ENCODE data around the gene EMX1.

EMX1 gene

GRCh38 chr2:72919414-72920317 is 2.3 kb downstream of the EMX1 start:
- DNase-seq (ENCODE audit: low read depth, low spot score) = no peak
- in situ Hi-C loops (cut with HindIII; ENCODE audit: low sequenced_read_pairs) = no loop called here
- no peak overlapping the region for H3K4me3 ChIP-seq (ENCODE audit: low read depth, low read length)
- TF ChIP-seq CTCF (IDR thresholded peaks at IDR 0.05; ENCODE audit: low read depth, low read length) = no peak

GRCh38 chr2:72920318-72921087 is 3.2 kb downstream of the EMX1 start:
- H3K4me3 ChIP-seq (ENCODE audit: low read depth, low read length) = no peak overlapping the region
- TF ChIP-seq CTCF (IDR thresholded peaks at IDR 0.05; ENCODE audit: low read depth, low read length) = no peak
- peak; percentile 31 for DNase-seq (ENCODE audit: low read depth, low spot score)
- in situ Hi-C loops (cut with HindIII; ENCODE audit: low sequenced_read_pairs) = no loop called here

- DNase-seq (ENCODE audit: low read depth, low spot score) = no peak
- TF ChIP-seq CTCF (IDR thresholded peaks at IDR 0.05; ENCODE audit: low read depth, low read length) = no peak
- H3K4me3 ChIP-seq (ENCODE audit: low read depth, low read length) = no peak overlapping the region
- in situ Hi-C loops (cut with HindIII; ENCODE audit: low sequenced_read_pairs) = no loop called here
Observed at GRCh38 chr2:72921088-72921851, 4.0 kb downstream of the EMX1 start.

GRCh38 chr2:72921853-72922252 is 4.5 kb downstream of the EMX1 start:
- in situ Hi-C loops (cut with HindIII; ENCODE audit: low sequenced_read_pairs) = no loop called here
- TF ChIP-seq CTCF (IDR thresholded peaks at IDR 0.05; ENCODE audit: low read depth, low read length) = no peak

GRCh38 chr2:72923833-72924352 is 6.6 kb downstream of the EMX1 start:
- TF ChIP-seq CTCF (IDR thresholded peaks at IDR 0.05; ENCODE audit: low read depth, low read length) = no peak
- no peak overlapping the region for H3K4me3 ChIP-seq (ENCODE audit: low read depth, low read length)
- in situ Hi-C loops (cut with HindIII; ENCODE audit: low sequenced_read_pairs) = no loop called here
- DNase-seq (ENCODE audit: low read depth, low spot score) = no peak

More at GRCh38 chr2:72921853-72922252, 4.5 kb downstream of the EMX1 start:
- DNase-seq (ENCODE audit: low read depth, low spot score) = no peak
- no peak overlapping the region for H3K4me3 ChIP-seq (ENCODE audit: low read depth, low read length)

Measured in astrocyte of the spinal cord (primary cell).